GM18861 (cell line): Measurements from ENCODE around the gene GABRP.
"Not testable (repeated sequence)": the region's sequence is repeated elsewhere in the genome, so short reads cannot be mapped to it uniquely, and the experiment has no call there.

Experiments
- ATAC-seq: cut with Tn5 transposase; IDR thresholded peaks from one replicate; pipeline ENCODE4 v1.9.1; 2021; ENCODE audit not compliant: unreplicated experiment

The GABRP gene

GRCh38 chr5:170791325-170791954 is 7.9 kb downstream of the GABRP start:
- ATAC-seq, result peak; percentile 72

- ATAC-seq, result no peak
Measured at GRCh38 chr5:170792878-170793277, 9.4 kb downstream of the GABRP start.

GRCh38 chr5:170795154-170795553 is 11.6 kb downstream of the GABRP start:
- no peak for ATAC-seq

- ATAC-seq, result no peak
Measured at GRCh38 chr5:170805666-170806065, 22.1 kb downstream of the GABRP start.

GRCh38 chr5:170809551-170809950 is 26.0 kb downstream of the GABRP start:
- no peak for ATAC-seq

- no peak for ATAC-seq
Measured at GRCh38 chr5:170811719-170812118, 28.2 kb downstream of the GABRP start.

GRCh38 chr5:170813231-170813630 is 29.7 kb downstream of the GABRP start:
- ATAC-seq, result no peak

- no peak for ATAC-seq
Measured at GRCh38 chr5:170817195-170817594, 33.7 kb downstream of the GABRP start.

- ATAC-seq, result no peak
Measured at GRCh38 chr5:170818232-170818631, 34.7 kb downstream of the GABRP start.

- no peak for ATAC-seq
Measured at GRCh38 chr5:170819824-170820223, 36.3 kb downstream of the GABRP start.

GRCh38 chr5:170821257-170821800 is 37.8 kb downstream of the GABRP start:
- ATAC-seq, result no peak

- ATAC-seq, result no peak
Measured at GRCh38 chr5:170826117-170826516, 42.6 kb downstream of the GABRP start.

GRCh38 chr5:170832241-170832640 is 48.7 kb downstream of the GABRP start:
- no peak for ATAC-seq

GRCh38 chr5:170833981-170834380 is 50.5 kb downstream of the GABRP start:
- ATAC-seq, result not testable (repeated sequence)

GRCh38 chr5:170836226-170836625 is 52.7 kb downstream of the GABRP start:
- ATAC-seq, result no peak

- no peak for ATAC-seq
Measured at GRCh38 chr5:170843870-170844269, 60.3 kb downstream of the GABRP start.

- no peak for ATAC-seq
Measured at GRCh38 chr5:170844651-170845050, 61.1 kb downstream of the GABRP start.

GRCh38 chr5:170846416-170846815 is 62.9 kb downstream of the GABRP start:
- no peak for ATAC-seq

- no peak for ATAC-seq
Measured at GRCh38 chr5:170846846-170847245, 63.3 kb downstream of the GABRP start.

GRCh38 chr5:170848033-170848432 is 64.5 kb downstream of the GABRP start:
- ATAC-seq, result no peak

- ATAC-seq, result no peak
Measured at GRCh38 chr5:170849374-170849773, 65.8 kb downstream of the GABRP start.

GRCh38 chr5:170854566-170854965 is 71.0 kb downstream of the GABRP start:
- ATAC-seq, result no peak

- peak; percentile 76 for ATAC-seq
Measured at GRCh38 chr5:170857066-170857465, 73.5 kb downstream of the GABRP start.
